ENCODE measurements around the gene MAPKAPK5.
A peak's percentile ranks its signal among the peaks of the same experiment; 100 is the strongest.

The MAPKAPK5 gene

GRCh38 chr12:111881716-111882115 lies 39.7 kb downstream of the MAPKAPK5 start:
- TF ChIP-seq POLR2A (IDR thresholded peaks at IDR 0.05; ENCODE audit: low read length) (no peak), GATA1 (IDR thresholded peaks at IDR 0.05; ENCODE audit: low read depth, low read length) (no peak)
- no peak for DNase-seq

DNA sequence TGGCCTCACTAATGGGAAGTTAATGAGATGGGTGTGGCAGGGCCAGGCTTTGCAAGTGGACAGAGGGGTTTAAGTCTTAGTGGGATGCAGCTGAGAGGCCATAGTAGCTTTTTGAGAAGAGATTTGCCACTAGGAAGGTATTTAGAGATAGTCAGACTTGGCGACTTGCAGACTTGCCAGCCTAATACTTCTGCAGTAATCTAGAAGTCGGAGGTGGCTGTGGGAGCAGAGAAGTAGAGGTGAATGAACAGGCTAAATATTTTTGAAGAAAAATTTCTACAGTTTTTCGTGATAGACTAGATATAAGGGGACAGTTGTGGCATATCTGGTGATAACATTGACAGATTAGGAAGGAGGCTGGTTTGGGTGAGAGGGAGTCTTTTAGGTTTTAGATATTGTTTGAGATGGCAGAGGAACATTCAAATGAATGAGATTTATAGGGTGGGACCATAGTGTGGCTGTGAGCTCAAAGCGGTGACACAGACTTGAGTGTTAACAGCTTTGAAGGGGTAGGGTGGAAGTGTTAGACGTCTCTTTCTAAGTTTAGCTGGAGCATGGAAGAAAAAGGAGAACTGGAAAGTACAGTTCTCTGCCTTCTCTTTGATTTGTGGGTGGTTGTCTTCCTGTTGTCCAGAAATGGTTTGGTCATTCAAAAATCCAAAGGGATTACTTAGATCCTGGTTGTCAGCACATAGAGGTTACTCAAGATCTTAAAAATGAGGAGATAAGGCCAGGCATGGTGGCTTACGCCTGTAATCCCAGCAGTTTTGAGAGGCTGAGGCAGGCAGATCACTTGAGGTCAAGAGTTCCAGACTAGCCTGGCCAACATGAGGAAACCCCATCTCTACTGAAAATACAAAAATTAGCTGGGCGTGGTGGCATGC lies 44.9 kb downstream of the MAPKAPK5 start:
- TF ChIP-seq GATA1 (IDR thresholded peaks at IDR 0.05; ENCODE audit: low read depth, low read length), result no peak
- TF ChIP-seq POLR2A (IDR thresholded peaks at IDR 0.05; ENCODE audit: low read length), result no peak
- no peak for DNase-seq

GRCh38 chr12:111887926-111888745 lies 46.1 kb downstream of the MAPKAPK5 start:
- TF ChIP-seq POLR2A (IDR thresholded peaks at IDR 0.05; ENCODE audit: low read length) (no peak), GATA1 (IDR thresholded peaks at IDR 0.05; ENCODE audit: low read depth, low read length) (no peak)
- DNase-seq, result no peak

- TF ChIP-seq POLR2A (IDR thresholded peaks at IDR 0.05; ENCODE audit: low read length), result no peak
- TF ChIP-seq GATA1 (IDR thresholded peaks at IDR 0.05; ENCODE audit: low read depth, low read length), result no peak
- DNase-seq, result no peak
These were observed 51.3 kb downstream of the MAPKAPK5 start for GRCh38 chr12:111893287-111893686.

GRCh38 chr12:111894556-111894955 lies 52.5 kb downstream of the MAPKAPK5 start:
- no peak for DNase-seq
- TF ChIP-seq GATA1 (IDR thresholded peaks at IDR 0.05; ENCODE audit: low read depth, low read length) (no peak), POLR2A (IDR thresholded peaks at IDR 0.05; ENCODE audit: low read length) (no peak)

GRCh38 chr12:111901182-111901581 lies 59.2 kb downstream of the MAPKAPK5 start:
- no peak for TF ChIP-seq GATA1 (IDR thresholded peaks at IDR 0.05; ENCODE audit: low read depth, low read length)
- no peak for TF ChIP-seq POLR2A (IDR thresholded peaks at IDR 0.05; ENCODE audit: low read length)
- DNase-seq, result no peak

DNA sequence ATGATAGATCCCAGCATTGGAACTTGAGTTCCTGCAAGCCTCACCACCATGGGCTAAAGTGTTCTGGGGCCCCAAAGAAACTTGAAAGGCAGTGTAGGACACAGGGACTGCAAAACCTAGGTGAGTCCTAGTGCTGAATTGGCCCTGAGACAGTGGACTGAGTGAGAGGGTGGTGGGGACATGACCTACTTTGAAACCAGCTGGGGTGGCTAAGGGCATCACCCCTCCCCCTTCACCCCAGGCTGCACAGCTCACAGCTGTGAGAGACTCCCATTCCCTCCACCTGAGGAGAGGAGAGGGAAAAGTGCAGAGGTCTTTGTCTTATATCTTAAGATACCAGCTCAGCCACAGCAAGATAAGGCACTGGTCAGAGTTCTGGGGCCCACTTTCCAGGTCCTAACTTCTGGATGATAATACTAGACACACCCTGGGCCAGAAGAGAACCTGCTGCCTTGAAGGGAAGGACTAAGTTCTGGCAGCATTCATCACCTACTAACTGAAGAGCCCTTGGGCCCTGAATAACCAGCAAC lies 62.5 kb downstream of the MAPKAPK5 start:
- no peak for TF ChIP-seq GATA1 (IDR thresholded peaks at IDR 0.05; ENCODE audit: low read depth, low read length)
- no peak for TF ChIP-seq POLR2A (IDR thresholded peaks at IDR 0.05; ENCODE audit: low read length)
- DNase-seq, result peak; percentile 28 to 54

- DNase-seq, result no peak
- TF ChIP-seq GATA1 (IDR thresholded peaks at IDR 0.05; ENCODE audit: low read depth, low read length) (no peak), POLR2A (IDR thresholded peaks at IDR 0.05; ENCODE audit: low read length) (no peak)
These were observed 63.5 kb downstream of the MAPKAPK5 start for GRCh38 chr12:111905502-111905901.

GRCh38 chr12:111907740-111908139 lies 65.7 kb downstream of the MAPKAPK5 start:
- no peak for DNase-seq
- TF ChIP-seq POLR2A (IDR thresholded peaks at IDR 0.05; ENCODE audit: low read length) (no peak), GATA1 (IDR thresholded peaks at IDR 0.05; ENCODE audit: low read depth, low read length) (no peak)

- TF ChIP-seq GATA1 (IDR thresholded peaks at IDR 0.05; ENCODE audit: low read depth, low read length) (no peak), POLR2A (IDR thresholded peaks at IDR 0.05; ENCODE audit: low read length) (no peak)
- DNase-seq, result no peak
These were observed 83.1 kb downstream of the MAPKAPK5 start for GRCh38 chr12:111925171-111925570.

DNA sequence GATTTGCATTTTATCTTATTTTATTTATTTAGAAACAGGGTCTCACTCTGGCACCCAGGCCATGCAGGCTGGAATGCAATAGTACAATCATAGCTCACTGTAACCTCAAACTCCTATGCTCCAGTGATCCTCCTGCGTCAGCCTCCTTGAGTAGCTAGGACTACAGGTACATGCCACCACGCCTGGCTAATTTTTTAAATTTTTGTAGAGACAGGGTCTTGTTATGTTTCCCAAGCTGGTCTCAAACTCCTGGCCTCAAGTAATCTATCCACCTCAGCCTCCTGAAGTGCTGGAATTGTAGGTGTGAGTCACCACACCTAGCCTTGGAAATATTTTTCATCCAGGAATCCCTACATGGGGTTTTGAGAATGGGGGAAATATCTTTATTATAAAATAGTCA lies 84.6 kb downstream of the MAPKAPK5 start:
- TF ChIP-seq GATA1 (IDR thresholded peaks at IDR 0.05; ENCODE audit: low read depth, low read length), result no peak
- TF ChIP-seq POLR2A (IDR thresholded peaks at IDR 0.05; ENCODE audit: low read length), result no peak
- DNase-seq, result no peak

- no peak for TF ChIP-seq GATA1 (IDR thresholded peaks at IDR 0.05; ENCODE audit: low read depth, low read length)
- DNase-seq, result no peak
These were observed 85.3 kb downstream of the MAPKAPK5 start for GRCh38 chr12:111927346-111927745.

- no peak for TF ChIP-seq POLR2A (IDR thresholded peaks at IDR 0.05; ENCODE audit: low read length)
- TF ChIP-seq GATA1 (IDR thresholded peaks at IDR 0.05; ENCODE audit: low read depth, low read length), result no peak
- DNase-seq, result no peak
These were observed 90.2 kb downstream of the MAPKAPK5 start for GRCh38 chr12:111932241-111932640.

GRCh38 chr12:111936869-111937268 lies 94.8 kb downstream of the MAPKAPK5 start:
- TF ChIP-seq POLR2A (IDR thresholded peaks at IDR 0.05; ENCODE audit: low read length), result no peak
- TF ChIP-seq GATA1 (IDR thresholded peaks at IDR 0.05; ENCODE audit: low read depth, low read length), result no peak
- DNase-seq, result no peak
